ENCODE measurements around the gene DISP3. TPM values are rescaled to one million over a fixed set of nuclear protein-coding genes. Genes with fewer than 3 reads are reported as not detected.

The DISP3 gene
- total RNA-seq, 4 donors from 2014 or later = not detected

DNA sequence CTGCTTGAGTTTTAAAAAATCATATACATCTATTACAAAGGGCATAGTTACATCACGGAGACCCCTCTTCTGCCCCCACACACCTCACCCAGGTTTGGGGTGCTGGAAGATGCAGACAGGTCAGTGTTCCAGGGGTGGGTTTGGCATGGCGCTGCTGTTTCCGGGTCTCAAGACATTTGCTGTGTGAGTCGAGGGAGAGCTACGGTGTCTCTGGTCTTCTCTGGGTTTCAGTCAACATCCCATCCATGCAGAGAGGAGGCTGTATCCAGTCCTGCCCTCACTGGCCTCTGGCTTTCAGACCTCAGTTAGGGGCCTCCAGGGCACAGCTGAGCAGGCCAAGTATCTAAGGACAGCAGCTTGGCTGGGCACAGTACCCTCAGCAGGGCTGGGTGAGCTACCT, 28.6 kb upstream of the DISP3 start:
- H3K27ac ChIP-seq = no peak overlapping the region
- no peak overlapping the region for H3K4me3 ChIP-seq (replicated peaks in 1 of 3)
- DNase-seq = no peak
- intact Hi-C loops (cut with DNase I) = no loop called here
- TF ChIP-seq POLR2A (IDR thresholded peaks at IDR 0.05) (no peak), CTCF (IDR thresholded peaks at IDR 0.05) (no peak)
- H3K36me3 ChIP-seq = no peaks in the 10 kb centered on the region
- 80 to 91% methylated on average over 5 of the region's 5 CpGs for WGBS, 2 donors
- H3K4me1 ChIP-seq = no peaks in the 10 kb centered on the region
- H3K27me3 ChIP-seq = no peaks in the 10 kb centered on the region
- no peaks in the 10 kb centered on the region for H3K9me3 ChIP-seq

GRCh38 chr1:11453742-11454491, 25.0 kb upstream of the DISP3 start:
- intact Hi-C loops (cut with DNase I) = no loop called here
- TF ChIP-seq POLR2A (IDR thresholded peaks at IDR 0.05) (no peak), CTCF (IDR thresholded peaks at IDR 0.05) (no peak)
- H3K27me3 ChIP-seq = no peaks in the 10 kb centered on the region
- no peak for DNase-seq
- no peaks in the 10 kb centered on the region for H3K9me3 ChIP-seq
- H3K36me3 ChIP-seq = no peaks in the 10 kb centered on the region
- no peak overlapping the region for H3K4me3 ChIP-seq (replicated peaks in 1 of 3)
- 46 to 55% methylated on average over 26 to 27 of the region's 27 CpGs for WGBS, 2 donors
- H3K4me1 ChIP-seq = no peaks in the 10 kb centered on the region
- no peak overlapping the region for H3K27ac ChIP-seq

GRCh38 chr1:11455967-11456570, 22.9 kb upstream of the DISP3 start:
- Histone ChIP-seq H3K4me3 (replicated peaks in 1 of 3) (no peak overlapping the region), H3K9me3 (no peaks in the 10 kb centered on the region), H3K36me3 (no peaks in the 10 kb centered on the region), H3K27ac (no peak overlapping the region), H3K27me3 (no peaks in the 10 kb centered on the region), H3K4me1 (no peaks in the 10 kb centered on the region)
- 45 to 59% methylated on average over 6 to 11 of the region's 11 CpGs for WGBS, 2 donors
- TF ChIP-seq CTCF (IDR thresholded peaks at IDR 0.05) (no peak), POLR2A (IDR thresholded peaks at IDR 0.05) (no peak)
- DNase-seq = no peak
- intact Hi-C loops (cut with DNase I) = no loop called here

GRCh38 chr1:11456965-11457364, 22.0 kb upstream of the DISP3 start:
- WGBS, 2 donors = 68 to 77% methylated on average over 4 of the region's 4 CpGs
- no peak overlapping the region for H3K4me3 ChIP-seq (replicated peaks in 1 of 3)
- intact Hi-C loops (cut with DNase I) = no loop called here
- no peak for DNase-seq
- no peaks in the 10 kb centered on the region for H3K9me3 ChIP-seq
- H3K36me3 ChIP-seq = no peaks in the 10 kb centered on the region
- H3K27me3 ChIP-seq = no peaks in the 10 kb centered on the region
- H3K4me1 ChIP-seq = no peaks in the 10 kb centered on the region
- no peak overlapping the region for H3K27ac ChIP-seq
- no peak for TF ChIP-seq CTCF (IDR thresholded peaks at IDR 0.05)

- TF ChIP-seq POLR2A (IDR thresholded peaks at IDR 0.05) (no peak), CTCF (IDR thresholded peaks at IDR 0.05) (no peak)
- H3K9me3 ChIP-seq = no peaks in the 10 kb centered on the region
- no peak for DNase-seq
- no peak overlapping the region for H3K27ac ChIP-seq
- WGBS, 2 donors = 60 to 68% methylated on average over 12 to 15 of the region's 15 CpGs
- no peak overlapping the region for H3K4me3 ChIP-seq (replicated peaks in 1 of 3)
- no peaks in the 10 kb centered on the region for H3K27me3 ChIP-seq
- no peaks in the 10 kb centered on the region for H3K36me3 ChIP-seq
- no peaks in the 10 kb centered on the region for H3K4me1 ChIP-seq
- intact Hi-C loops (cut with DNase I) = no loop called here
Measured at GRCh38 chr1:11458811-11459275, 20.1 kb upstream of the DISP3 start.

Data from thyroid gland (tissue), 4 donors.